Liver (tissue), 3 donors: ENCODE results near the gene TNK2.

Experiments
- CTCF ChIP-seq: fragments of 150-350 bp; IDR thresholded peaks from 2 replicates; pipeline ENCODE4 v1.5.1; 2017; ENCODE audit warnings: improper control_type of control experiment, low read depth, low read length; ENCODE audit not compliant: missing input control
- EGR1 ChIP-seq, 2 donors: IDR thresholded peaks; 2 replicates each; pipeline ENCODE4 v1.6.1; 2016 to 2018; ENCODE audit warnings: antibody characterized with exemption in 2 of 2, low read depth in 2 of 2
- HNF4G ChIP-seq: IDR thresholded peaks from 2 replicates; pipeline ENCODE4 v1.6.1; 2016; ENCODE audit warnings: antibody characterized with exemption
- SP1 ChIP-seq: IDR thresholded peaks from 2 replicates; pipeline ENCODE4 v1.6.1; 2018; ENCODE audit warnings: antibody characterized with exemption, mild to moderate bottlenecking
- TF ChIP-seq, protein P1 (sequence below): IDR thresholded peaks from 2 replicates; pipeline ENCODE4 v1.6.1; 2016; ENCODE audit warnings: antibody characterized with exemption
- TF ChIP-seq, protein P2 (sequence below): IDR thresholded peaks from 2 replicates; pipeline ENCODE4 v1.6.1; 2016; ENCODE audit warnings: antibody characterized with exemption, mild to moderate bottlenecking
- donor health status: healthy.
- donor health status: healthy.

DNA sequence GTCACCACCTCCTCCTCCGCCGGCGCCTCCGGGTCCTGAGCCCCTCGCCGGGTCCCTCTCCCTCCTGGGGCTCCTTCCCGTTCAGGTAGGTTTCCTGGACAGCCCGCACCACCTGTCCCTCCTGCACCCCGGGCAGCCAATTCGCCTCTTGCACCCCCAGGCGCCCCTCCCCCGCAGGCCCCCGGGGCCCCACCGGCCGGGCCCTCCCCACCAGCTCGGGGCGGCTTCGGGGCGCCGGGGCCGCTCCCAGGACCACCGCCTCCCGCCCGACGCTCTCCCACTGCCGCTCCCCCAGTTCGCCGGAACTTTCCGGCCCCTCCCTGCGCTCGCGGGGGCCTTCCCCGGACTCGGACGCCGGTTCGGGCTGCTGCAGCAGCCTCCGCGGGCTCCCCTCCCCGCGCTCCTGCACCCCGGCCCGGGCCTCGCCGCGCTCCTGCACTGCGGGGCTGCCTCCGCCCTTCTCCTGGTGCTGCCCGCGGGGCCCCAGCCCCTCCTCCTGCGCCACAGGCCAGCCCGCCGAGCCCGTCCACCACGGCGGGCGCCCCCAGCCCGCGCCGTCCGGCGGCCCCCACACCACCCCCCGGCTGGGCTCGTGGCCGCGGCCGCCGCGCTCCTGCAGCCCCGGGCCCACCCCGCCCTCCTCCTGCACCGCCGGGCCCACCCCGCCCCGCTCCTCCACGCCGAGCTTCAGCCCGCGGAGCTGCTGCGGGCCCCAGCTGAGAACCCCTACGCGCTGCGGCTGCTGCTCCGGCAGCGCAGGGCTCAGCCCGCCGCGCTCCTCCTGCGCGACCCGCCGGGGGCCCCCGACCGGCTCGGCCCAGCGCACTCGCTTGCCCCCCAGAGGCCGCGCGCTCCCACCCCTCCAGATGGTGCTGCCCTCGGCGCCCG lies 587 bp upstream of the TNK2 start:
- TF ChIP-seq HNF4G (no peak), CTCF (no peak), SP1 (no peak), EGR1 (IDR thresholded peaks at IDR 0.05; ENCODE audit: low read depth in 2 of 2) (no peak)
- TF ChIP-seq, protein P1, sequence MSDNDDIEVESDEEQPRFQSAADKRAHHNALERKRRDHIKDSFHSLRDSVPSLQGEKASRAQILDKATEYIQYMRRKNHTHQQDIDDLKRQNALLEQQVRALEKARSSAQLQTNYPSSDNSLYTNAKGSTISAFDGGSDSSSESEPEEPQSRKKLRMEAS, result no peak
- TF ChIP-seq, protein P2, sequence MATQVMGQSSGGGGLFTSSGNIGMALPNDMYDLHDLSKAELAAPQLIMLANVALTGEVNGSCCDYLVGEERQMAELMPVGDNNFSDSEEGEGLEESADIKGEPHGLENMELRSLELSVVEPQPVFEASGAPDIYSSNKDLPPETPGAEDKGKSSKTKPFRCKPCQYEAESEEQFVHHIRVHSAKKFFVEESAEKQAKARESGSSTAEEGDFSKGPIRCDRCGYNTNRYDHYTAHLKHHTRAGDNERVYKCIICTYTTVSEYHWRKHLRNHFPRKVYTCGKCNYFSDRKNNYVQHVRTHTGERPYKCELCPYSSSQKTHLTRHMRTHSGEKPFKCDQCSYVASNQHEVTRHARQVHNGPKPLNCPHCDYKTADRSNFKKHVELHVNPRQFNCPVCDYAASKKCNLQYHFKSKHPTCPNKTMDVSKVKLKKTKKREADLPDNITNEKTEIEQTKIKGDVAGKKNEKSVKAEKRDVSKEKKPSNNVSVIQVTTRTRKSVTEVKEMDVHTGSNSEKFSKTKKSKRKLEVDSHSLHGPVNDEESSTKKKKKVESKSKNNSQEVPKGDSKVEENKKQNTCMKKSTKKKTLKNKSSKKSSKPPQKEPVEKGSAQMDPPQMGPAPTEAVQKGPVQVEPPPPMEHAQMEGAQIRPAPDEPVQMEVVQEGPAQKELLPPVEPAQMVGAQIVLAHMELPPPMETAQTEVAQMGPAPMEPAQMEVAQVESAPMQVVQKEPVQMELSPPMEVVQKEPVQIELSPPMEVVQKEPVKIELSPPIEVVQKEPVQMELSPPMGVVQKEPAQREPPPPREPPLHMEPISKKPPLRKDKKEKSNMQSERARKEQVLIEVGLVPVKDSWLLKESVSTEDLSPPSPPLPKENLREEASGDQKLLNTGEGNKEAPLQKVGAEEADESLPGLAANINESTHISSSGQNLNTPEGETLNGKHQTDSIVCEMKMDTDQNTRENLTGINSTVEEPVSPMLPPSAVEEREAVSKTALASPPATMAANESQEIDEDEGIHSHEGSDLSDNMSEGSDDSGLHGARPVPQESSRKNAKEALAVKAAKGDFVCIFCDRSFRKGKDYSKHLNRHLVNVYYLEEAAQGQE, result no peak
